IMR-90 (cell line): ENCODE data around the gene PCSK6. TPM values are rescaled to one million over a fixed set of nuclear protein-coding genes. Genes with fewer than 3 reads are reported as not detected.

Experiments used
- ATAC-seq: fragments of 200-7000 bp; cut with Tn5 transposase; 2 replicates; pipeline ENCODE4 v1.9.1; 2020; ENCODE audit warnings: low read depth, mild to moderate bottlenecking, moderate library complexity
- BruUV-seq: library from RNA; stranded (reverse); fragments of 400-500 nt; replicated peaks from 2 replicates; lab custom pipeline; 2021; lab: Mats Ljungman, UMichigan
- CTCF ChIA-PET: fragments of 300-600 bp; formaldehyde crosslinking; extraction: SDS; loops from one replicate; lab custom pipeline; 2021; ENCODE audit warnings: antibody characterized with exemption; lab: Yijun Ruan, JAX
- POLR2A ChIA-PET: fragments of 300-600 bp; sonication (Branson Sonifier 250); formaldehyde crosslinking; loops from one replicate; lab custom pipeline; 2022; ENCODE audit warnings: antibody characterized with exemption; ENCODE audit not compliant: unreplicated experiment; lab: Charles Lee
- DNase-seq: peaks from one replicate; pipeline ENCODE4 v3.0.0; 2013
- H2AFZ ChIP-seq: replicated peaks from 2 replicates; pipeline ENCODE3; 2013; ENCODE audit warnings: low read length, mild to moderate bottlenecking; ENCODE audit not compliant: poor library complexity
- H2AK5ac ChIP-seq: 2 replicates; pipeline ENCODE4 v1.6.1; 2013; ENCODE audit warnings: low read depth, low read length, inconsistent platforms
- H2AK9ac ChIP-seq: replicated peaks from 2 replicates; pipeline ENCODE3; 2013; ENCODE audit warnings: mild to moderate bottlenecking, low read depth, low read length, moderate library complexity; ENCODE audit not compliant: poor library complexity
- H2BK120ac ChIP-seq: 2 replicates; pipeline ENCODE4 v1.6.1; 2013; ENCODE audit warnings: low read depth, low read length, inconsistent platforms
- H2BK15ac ChIP-seq: 3 replicates; pipeline ENCODE4 v1.6.1; 2013; ENCODE audit warnings: low read depth, low read length, inconsistent platforms
- H2BK20ac ChIP-seq: 2 replicates; pipeline ENCODE4 v1.6.1; 2013; ENCODE audit warnings: low read depth, mild to moderate bottlenecking, inconsistent platforms, low read length, moderate library complexity
- H2BK5ac ChIP-seq: 2 replicates; pipeline ENCODE4 v1.6.1; 2013; ENCODE audit warnings: mild to moderate bottlenecking, low read depth, low read length, inconsistent platforms; ENCODE audit not compliant: poor library complexity, severe bottlenecking
- H3K14ac ChIP-seq: replicated peaks from 2 replicates; pipeline ENCODE4 v1.6.1; 2013; ENCODE audit warnings: low read depth, low read length, inconsistent platforms
- H3K18ac ChIP-seq: 2 replicates; pipeline ENCODE4 v1.6.1; 2013; ENCODE audit warnings: low read depth, low read length, control low read depth
- H3K23ac ChIP-seq: 2 replicates; pipeline ENCODE4 v1.6.1; 2013; ENCODE audit warnings: low read depth, low read length, inconsistent platforms
- H3K27ac ChIP-seq: 2 replicates; pipeline ENCODE4 v1.5.1; 2013; ENCODE audit warnings: mild to moderate bottlenecking, control low read depth, low read length; ENCODE audit not compliant: insufficient read depth
- H3K27me3 ChIP-seq: 2 replicates; pipeline ENCODE4 v1.6.1; 2013; ENCODE audit warnings: low read length; ENCODE audit not compliant: control insufficient read depth, insufficient read depth
- H3K36me3 ChIP-seq: 2 replicates; pipeline ENCODE4 v1.6.1; 2013; ENCODE audit warnings: low read length, mixed read lengths; ENCODE audit not compliant: control insufficient read depth, insufficient read depth
- H3K4ac ChIP-seq: 2 replicates; pipeline ENCODE4 v1.6.1; 2013; ENCODE audit warnings: low read depth, low read length, inconsistent platforms
- H3K4me1 ChIP-seq: 2 replicates; pipeline ENCODE4 v1.6.1; 2013; ENCODE audit warnings: low read length, mixed read lengths; ENCODE audit not compliant: control insufficient read depth, insufficient read depth
- H3K4me2 ChIP-seq: 2 replicates; pipeline ENCODE4 v1.6.1; 2013; ENCODE audit warnings: low read depth, mild to moderate bottlenecking, control low read depth, low read length, moderate library complexity
- H3K4me3 ChIP-seq: 2 replicates; pipeline ENCODE4 v1.5.1; 2013; ENCODE audit warnings: low read depth, mild to moderate bottlenecking, control low read depth, low read length, moderate library complexity; ENCODE audit not compliant: insufficient read depth
- H3K56ac ChIP-seq: 2 replicates; pipeline ENCODE4 v1.6.1; 2013; ENCODE audit warnings: low read length, inconsistent platforms; ENCODE audit not compliant: insufficient read depth; ENCODE audit errors: extremely low read depth
- H3K79me1 ChIP-seq, 2 experiments: 2 replicates each; pipeline ENCODE4 v1.6.1; 2013; ENCODE audit warnings: low read length in 2 of 2, inconsistent platforms in 1 of 2, low read depth in 1 of 2
- H3K9ac ChIP-seq: 2 replicates; pipeline ENCODE4 v1.6.1; 2013; ENCODE audit warnings: low read depth, low read length, control low read depth
- H3K9me1 ChIP-seq: 2 replicates; pipeline ENCODE4 v1.6.1; 2013; ENCODE audit warnings: low read length, inconsistent platforms; ENCODE audit not compliant: insufficient read depth
- H3K9me3 ChIP-seq: 2 replicates; pipeline ENCODE4 v1.6.1; 2013; ENCODE audit warnings: low read length; ENCODE audit not compliant: control insufficient read depth, insufficient read depth
- H4K20me1 ChIP-seq: 2 replicates; pipeline ENCODE4 v1.6.1; 2013; ENCODE audit warnings: low read length, inconsistent platforms; ENCODE audit not compliant: insufficient read depth
- H4K5ac ChIP-seq: 2 replicates; pipeline ENCODE4 v1.6.1; 2013; ENCODE audit warnings: mild to moderate bottlenecking, low read depth, low read length, control low read depth
- H4K8ac ChIP-seq, 2 experiments: 2 replicates each; pipeline ENCODE4 v1.6.1; 2013; ENCODE audit warnings: low read depth in 2 of 2, low read length in 2 of 2, control low read depth in 1 of 2, inconsistent platforms in 1 of 2
- H4K91ac ChIP-seq: 2 replicates; pipeline ENCODE4 v1.6.1; 2013; ENCODE audit warnings: low read depth, low read length, inconsistent platforms; ENCODE audit not compliant: insufficient read depth
- BHLHE40 ChIP-seq: fragments of 150-350 bp; IDR thresholded peaks from 2 replicates; pipeline ENCODE4 v1.6.1; 2016; ENCODE audit warnings: mild to moderate bottlenecking, low read depth, low read length
- CEBPB ChIP-seq: IDR thresholded peaks from 2 replicates; pipeline ENCODE4 v1.6.1; 2012; ENCODE audit warnings: low read depth, low read length, improper control_type of control experiment
- CHD1 ChIP-seq: IDR thresholded peaks from 2 replicates; pipeline ENCODE4 v1.6.1; 2012; ENCODE audit warnings: low read depth, low read length, improper control_type of control experiment
- CTCF ChIP-seq: conservative IDR thresholded peaks from 2 replicates; pipeline ENCODE4 v1.5.1; 2012; ENCODE audit warnings: mild to moderate bottlenecking, low read depth, low read length, improper control_type of control experiment
- ELK1 ChIP-seq: fragments of 150-350 bp; IDR thresholded peaks from 2 replicates; pipeline ENCODE4 v1.6.1; 2016; ENCODE audit warnings: low read depth, mild to moderate bottlenecking, low read length, moderate library complexity, borderline replicate concordance
- FOS ChIP-seq: fragments of 150-350 bp; IDR thresholded peaks from 2 replicates; pipeline ENCODE4 v1.6.1; 2016; ENCODE audit warnings: low read depth, low read length
- MAFK ChIP-seq: IDR thresholded peaks from 2 replicates; pipeline ENCODE4 v1.6.1; 2012; ENCODE audit warnings: low read depth, low read length, improper control_type of control experiment
- MAZ ChIP-seq: IDR thresholded peaks from 2 replicates; pipeline ENCODE4 v1.6.1; 2012; ENCODE audit warnings: low read depth, mild to moderate bottlenecking, low read length, improper control_type of control experiment, moderate library complexity, borderline replicate concordance
- MXI1 ChIP-seq: IDR thresholded peaks from 2 replicates; pipeline ENCODE4 v1.6.1; 2012; ENCODE audit warnings: low read depth, mild to moderate bottlenecking, low read length, moderate library complexity, borderline replicate concordance
- NFE2L2 ChIP-seq: fragments of 150-350 bp; IDR thresholded peaks from 2 replicates; pipeline ENCODE4 v1.6.1; 2016; ENCODE audit warnings: low read depth, mild to moderate bottlenecking, low read length
- POLR2A ChIP-seq: IDR thresholded peaks from 2 replicates; pipeline ENCODE4 v1.6.1; 2012; ENCODE audit warnings: mild to moderate bottlenecking, low read depth, low read length
- RAD21 ChIP-seq: IDR thresholded peaks from 2 replicates; pipeline ENCODE4 v1.6.1; 2012; ENCODE audit warnings: low read length, improper control_type of control experiment
- RCOR1 ChIP-seq: IDR thresholded peaks from 2 replicates; pipeline ENCODE4 v1.6.1; 2012; ENCODE audit warnings: mild to moderate bottlenecking, low read length, improper control_type of control experiment; ENCODE audit not compliant: insufficient replicate concordance
- RFX5 ChIP-seq: IDR thresholded peaks from 2 replicates; pipeline ENCODE4 v1.8.0; 2012; ENCODE audit warnings: low read depth, mild to moderate bottlenecking, low read length, moderate library complexity
- SMC3 ChIP-seq: fragments of 150-350 bp; IDR thresholded peaks from 2 replicates; pipeline ENCODE4 v1.6.1; 2016; ENCODE audit warnings: low read depth, mild to moderate bottlenecking, antibody characterized with exemption, low read length, moderate library complexity
- USF2 ChIP-seq: fragments of 150-350 bp; IDR thresholded peaks from 2 replicates; pipeline ENCODE4 v1.6.1; 2017; ENCODE audit warnings: mild to moderate bottlenecking, antibody characterized with exemption, low read length, low read depth
- WGBS, 2 experiments: methylation state at CpG; one replicate each; pipeline versions ENCODE4 v1.1.5 to v1.1.7; 2013; ENCODE audit warnings: missing lambda C conversion rate in 2 of 2; ENCODE audit not compliant: insufficient read length in 1 of 2; ENCODE audit errors: extremely low coverage in 2 of 2; 5-methylcytosine and 5-hydroxymethylcytosine counted together
- dilution Hi-C: fragments of 300-500 bp; cut with HindIII; formaldehyde crosslinking; loops from one replicate; pipeline ENCODE4 v1.14.3; 2018; ENCODE audit warnings: low sequenced_read_pairs; ENCODE audit not compliant: unreplicated experiment
- in situ Hi-C: fragments of 300-500 bp; cut with MboI; formaldehyde crosslinking; loops from 3 replicates; pipeline ENCODE4 v1.14.3; 2019; ENCODE audit warnings: low sequenced_read_pairs, inconsistent platforms, mixed read lengths
- intact Hi-C: fragments of 100-400 bp; cut with micrococcal nuclease; formaldehyde crosslinking; loops from 2 replicates; pipeline ENCODE4 v1.10.0; 2022
- polyA plus RNA-seq, 3 experiments: library from polyadenylated mRNA; depleted of rRNA; stranded (reverse); fragments of >200 nt; gene quantifications; 2 replicates each; pipeline ENCODE4 v1.2.3, GENCODE V29; 2012; ENCODE audit warnings: low replicate concordance in 1 of 3
- total RNA-seq: library from RNA; depleted of rRNA; stranded (reverse); fragments of >200 nt; gene quantifications from 2 replicates; pipeline ENCODE4 v1.2.3, GENCODE V29; 2012

PCSK6 gene
- total and polyA plus RNA-seq, 2 of the 4 experiments (the other 2 are of a cell fraction) = not detected

GRCh38 chr15:101369676-101370075 is 119.8 kb downstream of the PCSK6 start:
- H3K4me3 ChIP-seq = no peak overlapping the region
- no peaks in the 10 kb centered on the region for H3K4me1 ChIP-seq
- no peaks in the 10 kb centered on the region for H3K9me1 ChIP-seq
- no peak overlapping the region for H2BK5ac ChIP-seq
- no peak overlapping the region for H3K27ac ChIP-seq
- no peak overlapping the region for H2AK5ac ChIP-seq
- no peak overlapping the region for H3K4me2 ChIP-seq
- ChIA-PET CTCF (no interaction called here), POLR2A (no interaction called here)
- no peak overlapping the region for H2AK9ac ChIP-seq
- H4K8ac ChIP-seq = no peak overlapping the region
- no peak overlapping the region for H4K5ac ChIP-seq
- H2BK120ac ChIP-seq = no peak overlapping the region
- H3K27me3 ChIP-seq = peaks cover 24% of the 10 kb centered on the region
- dilution Hi-C loops (no loop called here), in situ Hi-C loops (no loop called here), intact Hi-C loops (no loop called here)
- no peak overlapping the region for H3K23ac ChIP-seq
- no peak overlapping the region for H2AFZ ChIP-seq
- no peak overlapping the region for H3K14ac ChIP-seq
- H3K36me3 ChIP-seq = no peaks in the 10 kb centered on the region
- H2BK15ac ChIP-seq = no peak overlapping the region
- H3K9ac ChIP-seq = no peak overlapping the region
- no peaks in the 10 kb centered on the region for H3K79me1 ChIP-seq
- no peak overlapping the region for H4K91ac ChIP-seq
- TF ChIP-seq POLR2A = no peak
- no peak for TF ChIP-seq NFE2L2
- no peak for TF ChIP-seq CTCF
- TF ChIP-seq FOS = no peak
- TF ChIP-seq RAD21 = no peak
- TF ChIP-seq MAZ = no peak
- no peak for TF ChIP-seq BHLHE40
- no peak for TF ChIP-seq CHD1
- TF ChIP-seq ELK1 = no peak
- no peak for TF ChIP-seq CEBPB
- no peak for TF ChIP-seq USF2
- TF ChIP-seq SMC3 = no peak
- TF ChIP-seq MAFK = no peak
- no peak for TF ChIP-seq RCOR1
- TF ChIP-seq MXI1 = no peak
- no peak for TF ChIP-seq RFX5
- H4K20me1 ChIP-seq = no peaks in the 10 kb centered on the region
- peaks cover 2% of the 10 kb centered on the region; the same call in 1 of the 2 replicates for H3K9me3 ChIP-seq
- no peak overlapping the region for H3K56ac ChIP-seq
- no peak overlapping the region for H3K18ac ChIP-seq
- no peak overlapping the region for H3K4ac ChIP-seq
- BruUV-seq = no TSS peak
- no peak overlapping the region for H2BK20ac ChIP-seq
- WGBS, 2 experiments = no CpG with 5 or more reads among the region's 8 CpGs
- DNase-seq = no peak
- no peak for ATAC-seq
